Inflammatory macrophage treated with lipopolysaccharide for 1 hour (primary cell): ENCODE measurements around the gene PPY.
"Not testable (repeated sequence)": the region's sequence is repeated elsewhere in the genome, so short reads cannot be mapped to it uniquely, and the experiment has no call there.

Source experiments
- DNase-seq, 2 donors: peaks; one replicate each; pipeline ENCODE4 v3.0.0-alpha.2; 2020 to 2022

Gene PPY

DNA sequence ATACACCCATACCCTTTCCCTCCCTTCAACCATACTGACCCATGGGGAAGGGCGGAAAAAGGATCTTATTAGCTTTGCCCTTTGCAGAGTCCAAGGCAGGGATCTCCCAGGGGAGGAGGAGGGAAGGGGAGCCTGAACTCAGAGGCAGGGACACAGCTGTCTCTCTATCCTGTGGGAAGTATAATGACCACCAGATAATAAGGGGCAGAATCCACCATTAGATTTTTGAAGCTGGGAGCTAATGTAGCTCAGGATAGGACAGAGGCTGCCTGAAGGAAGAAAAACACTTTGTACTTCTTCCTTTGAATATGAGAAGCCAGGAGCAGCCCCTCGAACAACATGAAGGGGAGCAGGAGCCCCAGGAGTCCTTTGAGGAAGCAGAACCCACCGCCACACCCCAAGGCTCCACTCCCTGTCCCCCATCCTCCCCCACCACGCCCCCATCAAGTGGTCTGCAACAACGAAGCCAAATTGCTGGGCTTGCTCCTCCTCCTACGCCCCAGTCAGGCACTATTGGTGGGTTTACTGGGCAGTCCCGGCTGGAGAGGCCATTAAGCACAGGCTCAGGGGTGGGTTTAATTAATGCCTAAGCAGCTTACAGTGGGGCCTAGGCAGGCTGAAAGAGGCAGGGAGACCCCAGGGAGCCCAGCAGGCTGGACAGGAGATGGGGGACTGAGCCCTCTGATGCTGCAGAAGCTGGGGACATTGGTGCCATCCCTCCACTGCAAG lies 40.3 kb downstream of the PPY start:
- DNase-seq, result no peak

DNA sequence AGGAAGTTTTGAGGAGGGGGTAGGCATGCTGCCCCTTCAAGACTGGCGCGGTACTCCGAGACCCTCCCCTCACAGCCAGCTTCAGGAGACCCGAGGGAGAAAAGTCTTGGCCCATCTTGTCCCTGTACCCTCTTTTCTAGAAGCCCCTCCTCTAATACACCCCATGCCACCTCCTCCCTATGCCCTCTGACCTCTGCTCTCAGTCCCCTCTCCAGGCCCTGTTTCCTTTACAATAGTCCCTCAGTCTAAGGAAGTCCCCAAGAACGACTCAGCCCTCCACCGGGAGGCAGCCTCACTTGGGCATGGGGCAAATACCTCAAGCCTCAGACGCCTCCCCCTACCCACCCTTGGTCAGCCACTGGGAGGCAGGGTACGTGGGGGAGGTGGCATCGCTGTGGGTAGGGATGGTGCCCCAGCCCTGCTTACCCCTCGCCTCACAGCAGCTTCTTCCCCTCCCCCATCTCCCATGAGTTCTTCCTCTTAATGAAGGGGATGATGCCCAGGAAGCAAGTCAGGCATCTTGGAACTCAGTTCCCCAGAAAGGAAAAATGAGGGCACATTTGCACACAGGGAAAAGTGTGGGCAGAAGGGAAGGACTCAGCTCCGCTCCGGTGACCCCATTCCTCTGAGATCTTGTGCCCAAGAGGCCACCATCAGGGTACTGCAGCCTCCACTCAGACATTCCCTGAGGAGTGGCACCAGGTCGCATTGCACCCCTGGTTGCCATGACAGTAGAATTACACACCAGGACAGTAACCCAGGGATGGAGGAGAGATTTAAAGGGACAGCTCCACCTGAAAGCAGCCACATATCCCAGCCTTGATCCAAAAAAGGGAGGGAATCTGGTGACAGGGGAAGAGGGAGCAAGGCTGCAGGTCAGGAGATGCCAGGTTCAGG lies 41.2 kb downstream of the PPY start:
- no peak for DNase-seq

DNA sequence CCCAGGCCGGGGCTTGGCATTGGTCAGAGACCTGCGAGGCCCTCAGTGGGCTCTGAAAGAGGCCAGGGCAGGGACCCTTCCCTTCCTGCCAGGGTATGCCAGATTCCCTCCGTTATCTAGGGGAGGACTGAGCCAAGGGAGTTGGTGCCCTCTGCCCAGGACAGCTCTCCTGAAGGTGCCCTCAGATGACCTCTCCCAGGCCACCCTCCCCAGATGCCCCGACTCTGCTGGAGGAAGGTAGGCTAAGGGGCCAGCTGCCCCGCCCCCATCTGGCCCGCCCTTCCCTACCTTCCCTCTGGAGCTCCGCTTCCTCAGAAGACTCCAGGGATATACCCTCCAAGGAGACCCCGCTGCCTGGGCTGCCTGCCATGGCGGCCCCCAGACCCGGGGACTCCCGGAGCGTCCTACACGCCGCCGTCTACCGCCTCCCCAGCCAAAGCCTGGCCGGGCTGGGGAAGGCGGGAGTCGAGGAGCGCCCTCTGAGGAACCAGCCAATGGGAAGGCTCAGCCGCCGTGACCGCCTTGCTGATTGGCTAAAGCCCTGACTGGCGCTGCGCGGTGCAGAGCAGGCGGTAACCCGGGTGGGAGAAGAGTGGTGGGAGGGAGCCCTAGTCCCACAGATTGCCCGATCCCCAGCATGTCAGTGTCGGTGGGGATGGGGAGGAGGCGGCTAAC lies 42.0 kb downstream of the PPY start:
- DNase-seq, result peak; percentile 66 to 90

DNA sequence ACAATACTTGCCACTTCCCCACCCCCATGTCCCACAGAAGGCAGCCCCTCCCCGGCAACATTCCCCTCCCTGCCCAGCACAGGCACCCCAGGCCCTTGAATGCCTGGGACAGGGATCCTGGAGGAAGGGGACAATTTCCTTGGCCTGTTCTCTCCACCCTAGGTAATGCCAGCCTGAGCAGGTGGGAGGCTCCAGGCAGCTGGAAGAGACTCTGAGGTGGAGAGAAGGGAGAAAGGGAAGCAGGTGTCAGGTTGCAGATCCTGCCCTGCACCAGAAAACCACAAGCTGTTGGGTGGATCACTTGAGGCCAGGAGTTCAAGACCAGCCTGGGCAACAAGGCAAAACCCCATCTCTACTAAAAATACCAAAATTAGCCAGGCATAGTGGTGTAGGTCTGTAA lies 43.8 kb downstream of the PPY start:
- no peak for DNase-seq

DNA sequence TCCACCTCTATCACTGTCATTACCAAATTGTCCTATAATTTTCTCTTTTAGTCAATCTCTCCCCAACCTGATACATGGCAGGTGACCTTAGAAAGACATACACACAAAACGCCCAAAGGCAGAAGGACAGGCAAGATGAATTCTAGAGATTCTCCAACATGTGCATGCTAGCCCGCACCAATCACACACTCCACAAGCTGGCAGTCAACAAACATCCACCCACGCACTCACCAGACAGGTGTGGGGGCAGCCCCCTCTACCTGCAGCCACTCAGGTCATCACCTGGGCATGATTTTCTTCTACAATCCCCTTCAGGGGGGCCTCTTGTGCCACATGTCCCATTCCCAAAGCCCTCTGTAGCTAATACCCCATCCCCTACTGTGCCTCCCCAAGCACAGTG lies 44.4 kb downstream of the PPY start:
- no peak for DNase-seq

DNA sequence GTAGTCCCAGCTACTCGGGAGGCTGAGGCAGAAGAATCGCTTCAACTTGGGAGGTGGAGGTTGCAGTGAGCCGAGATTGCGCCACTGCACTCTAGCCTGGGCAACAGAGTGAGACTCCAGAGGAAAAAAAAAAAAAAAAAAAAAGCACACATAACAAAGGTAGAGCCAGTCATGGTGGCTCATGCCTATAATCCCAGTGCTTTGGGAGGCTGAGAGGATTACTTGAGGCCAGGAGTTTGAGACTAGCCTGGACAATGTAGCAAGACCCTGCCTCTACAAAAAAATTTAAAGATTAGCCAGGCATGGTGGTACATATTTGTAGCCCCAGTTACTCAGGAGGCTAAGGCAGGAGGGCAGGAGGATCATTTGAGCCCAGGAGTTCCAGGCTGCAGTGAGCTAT lies 47.8 kb downstream of the PPY start:
- not testable (repeated sequence) for DNase-seq

DNA sequence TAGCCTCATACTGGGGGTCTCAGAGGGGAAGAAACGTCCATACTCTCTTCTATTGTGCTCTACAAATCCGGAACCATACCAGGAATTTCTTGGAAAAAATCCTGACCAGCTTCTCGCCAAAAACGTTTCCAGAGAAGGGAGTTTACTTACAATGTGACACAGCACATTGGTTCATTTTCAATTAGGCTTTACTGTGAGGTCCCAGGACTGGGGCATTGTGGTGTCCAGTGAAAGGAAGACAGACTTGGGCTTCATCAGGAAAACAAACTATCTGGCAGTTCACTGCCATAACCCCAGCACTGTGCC lies 49.7 kb downstream of the PPY start:
- no peak for DNase-seq

DNA sequence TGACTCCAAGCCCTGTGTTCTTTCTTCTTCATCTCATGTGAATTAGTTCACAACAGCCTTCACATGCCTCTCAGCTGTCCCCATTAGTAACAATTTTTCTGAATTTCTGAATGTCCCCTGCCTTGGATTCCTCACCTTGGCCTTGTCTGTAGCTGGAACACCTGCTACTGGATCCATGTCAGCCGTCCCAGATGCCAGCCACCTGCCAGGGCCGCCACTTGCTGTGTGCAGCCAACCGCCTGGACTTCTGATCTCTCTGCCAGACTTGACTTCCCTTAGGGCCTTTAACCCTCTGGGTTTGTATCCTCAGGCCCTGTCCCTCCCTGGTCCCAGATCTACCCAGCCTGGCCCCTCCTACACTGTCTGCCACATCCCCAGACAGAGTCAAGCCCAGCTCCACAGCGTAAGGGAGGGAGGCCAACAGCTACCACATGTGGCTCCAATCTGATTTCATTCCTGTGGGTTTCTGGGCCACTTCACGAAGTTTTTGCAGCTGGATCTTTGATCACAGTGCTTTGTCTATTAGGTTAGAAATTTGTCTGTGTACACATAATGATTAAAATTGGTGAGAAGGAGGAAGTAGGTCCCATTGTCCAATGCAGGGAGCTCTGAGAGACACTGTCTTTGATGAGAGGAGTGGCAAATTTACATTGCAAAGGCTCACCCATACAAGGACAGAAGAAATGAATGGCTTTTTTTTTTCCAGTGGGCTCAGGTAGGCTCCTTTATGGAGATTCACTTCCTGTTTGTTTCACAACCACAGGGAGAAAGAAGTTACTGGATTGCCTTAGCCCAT lies 50.2 kb downstream of the PPY start:
- DNase-seq, result no peak
